H1 (cell line): ENCODE measurements around the gene NEDD4L.

ENCODE experiments used
- POLR2A ChIP-seq, 2 experiments: IDR thresholded peaks; 1 replicate in 1 of 2; 2 replicates in 1 of 2; pipeline ENCODE4 v1.6.1; 2011; ENCODE audit warnings: low read depth in 2 of 2, low read length in 2 of 2, mild to moderate bottlenecking in 2 of 2; ENCODE audit errors: control extremely low read depth in 1 of 2
- TF ChIP-seq, protein P1 (sequence below), 3 experiments: IDR thresholded peaks; 1 replicate in 2 of 3; 2 replicates in 1 of 3; pipeline versions ENCODE4 v1.5.1 to v1.6.1; 2011; ENCODE audit warnings: low read length in 3 of 3, mild to moderate bottlenecking in 3 of 3, inconsistent platforms in 2 of 3, low read depth in 1 of 3, moderate library complexity in 1 of 3; ENCODE audit not compliant: insufficient read depth in 1 of 3; ENCODE audit errors: control extremely low read depth in 1 of 3

DNA sequence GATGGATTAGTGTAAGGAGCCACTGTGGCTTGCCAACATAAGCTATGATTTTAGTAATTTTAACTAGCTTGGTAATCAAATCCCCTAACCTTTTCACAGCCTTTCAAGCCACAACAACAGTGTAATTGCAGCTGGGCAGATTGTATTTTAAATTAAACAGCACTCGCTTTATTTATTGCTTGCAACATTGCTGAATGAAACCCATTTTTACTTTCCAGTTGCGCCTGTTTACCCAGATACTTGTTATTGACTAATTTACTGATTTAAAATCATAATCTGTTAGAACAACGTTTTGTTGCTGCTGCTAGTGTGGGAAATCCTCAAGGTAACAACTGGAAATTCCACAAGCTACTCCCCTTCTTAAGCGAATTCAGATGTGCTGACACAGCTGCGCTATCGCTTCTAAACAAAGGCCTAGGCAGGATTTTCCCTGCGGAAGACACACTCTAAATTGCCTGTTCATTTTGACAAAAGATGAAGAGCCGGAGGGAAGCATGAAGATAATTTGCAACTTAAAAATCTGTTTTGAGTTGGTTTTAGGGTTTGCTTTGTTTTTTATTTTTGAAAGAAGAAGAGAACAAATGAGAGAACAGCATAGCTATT lies 300.9 kb downstream of the NEDD4L start:
- TF ChIP-seq, protein P1, sequence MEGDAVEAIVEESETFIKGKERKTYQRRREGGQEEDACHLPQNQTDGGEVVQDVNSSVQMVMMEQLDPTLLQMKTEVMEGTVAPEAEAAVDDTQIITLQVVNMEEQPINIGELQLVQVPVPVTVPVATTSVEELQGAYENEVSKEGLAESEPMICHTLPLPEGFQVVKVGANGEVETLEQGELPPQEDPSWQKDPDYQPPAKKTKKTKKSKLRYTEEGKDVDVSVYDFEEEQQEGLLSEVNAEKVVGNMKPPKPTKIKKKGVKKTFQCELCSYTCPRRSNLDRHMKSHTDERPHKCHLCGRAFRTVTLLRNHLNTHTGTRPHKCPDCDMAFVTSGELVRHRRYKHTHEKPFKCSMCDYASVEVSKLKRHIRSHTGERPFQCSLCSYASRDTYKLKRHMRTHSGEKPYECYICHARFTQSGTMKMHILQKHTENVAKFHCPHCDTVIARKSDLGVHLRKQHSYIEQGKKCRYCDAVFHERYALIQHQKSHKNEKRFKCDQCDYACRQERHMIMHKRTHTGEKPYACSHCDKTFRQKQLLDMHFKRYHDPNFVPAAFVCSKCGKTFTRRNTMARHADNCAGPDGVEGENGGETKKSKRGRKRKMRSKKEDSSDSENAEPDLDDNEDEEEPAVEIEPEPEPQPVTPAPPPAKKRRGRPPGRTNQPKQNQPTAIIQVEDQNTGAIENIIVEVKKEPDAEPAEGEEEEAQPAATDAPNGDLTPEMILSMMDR (IDR thresholded peaks at IDR 0.05; ENCODE audit: control extremely low read depth in 1 of 3, insufficient read depth in 1 of 3, low read depth in 1 of 3, low read length in 3 of 3) = no peak
- no peak for TF ChIP-seq POLR2A (IDR thresholded peaks at IDR 0.05; ENCODE audit: control extremely low read depth in 1 of 2, low read depth in 2 of 2, low read length in 2 of 2)
